ENCODE results near the gene MZF1.
A peak's percentile ranks its signal among the peaks of the same experiment; 100 is the strongest.

Gene MZF1

DNA sequence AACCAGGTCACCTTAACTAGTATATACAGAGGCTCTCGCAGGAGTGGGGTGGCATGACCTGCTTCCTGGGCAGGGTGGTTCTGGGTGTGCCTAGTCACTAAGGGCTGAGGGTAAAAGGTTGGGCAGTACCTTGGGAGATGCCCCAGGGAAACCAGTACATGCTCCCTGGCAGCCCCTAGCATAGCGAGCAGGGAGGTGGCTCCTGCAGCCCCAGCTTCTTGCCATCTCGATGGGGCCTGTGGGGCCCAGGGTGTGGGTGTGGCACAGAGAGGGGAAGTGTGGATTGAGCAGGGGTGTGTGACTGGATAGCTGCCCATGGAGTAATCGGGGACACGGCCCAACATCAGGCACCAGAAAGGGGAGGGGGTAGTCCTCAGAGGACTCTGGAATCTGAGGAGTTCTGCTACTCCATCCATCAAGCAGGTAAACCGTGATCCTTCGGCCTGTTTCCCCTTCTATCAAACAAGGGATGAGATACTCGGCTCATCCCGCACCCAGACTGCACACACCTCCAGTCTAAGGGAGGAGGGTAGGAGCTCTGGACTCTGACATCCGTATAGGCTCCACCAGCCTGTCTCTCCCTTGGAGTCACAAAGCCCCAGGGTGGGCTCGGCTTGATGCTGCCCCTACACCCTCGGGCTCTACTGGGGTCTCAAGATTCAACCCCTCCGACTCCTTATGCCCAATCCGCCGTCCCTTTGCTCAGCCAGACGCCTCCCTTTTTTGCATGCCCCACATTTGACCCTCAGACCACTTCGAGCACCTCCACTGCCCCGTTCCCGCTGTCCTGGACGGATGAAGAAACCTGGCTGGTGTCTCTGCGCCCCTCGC lies 54.7 kb downstream of the MZF1 start:
- no peak for DNase-seq
- TF ChIP-seq, protein P1, sequence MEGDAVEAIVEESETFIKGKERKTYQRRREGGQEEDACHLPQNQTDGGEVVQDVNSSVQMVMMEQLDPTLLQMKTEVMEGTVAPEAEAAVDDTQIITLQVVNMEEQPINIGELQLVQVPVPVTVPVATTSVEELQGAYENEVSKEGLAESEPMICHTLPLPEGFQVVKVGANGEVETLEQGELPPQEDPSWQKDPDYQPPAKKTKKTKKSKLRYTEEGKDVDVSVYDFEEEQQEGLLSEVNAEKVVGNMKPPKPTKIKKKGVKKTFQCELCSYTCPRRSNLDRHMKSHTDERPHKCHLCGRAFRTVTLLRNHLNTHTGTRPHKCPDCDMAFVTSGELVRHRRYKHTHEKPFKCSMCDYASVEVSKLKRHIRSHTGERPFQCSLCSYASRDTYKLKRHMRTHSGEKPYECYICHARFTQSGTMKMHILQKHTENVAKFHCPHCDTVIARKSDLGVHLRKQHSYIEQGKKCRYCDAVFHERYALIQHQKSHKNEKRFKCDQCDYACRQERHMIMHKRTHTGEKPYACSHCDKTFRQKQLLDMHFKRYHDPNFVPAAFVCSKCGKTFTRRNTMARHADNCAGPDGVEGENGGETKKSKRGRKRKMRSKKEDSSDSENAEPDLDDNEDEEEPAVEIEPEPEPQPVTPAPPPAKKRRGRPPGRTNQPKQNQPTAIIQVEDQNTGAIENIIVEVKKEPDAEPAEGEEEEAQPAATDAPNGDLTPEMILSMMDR (IDR thresholded peaks at IDR 0.05; ENCODE audit: low read depth, low read length, missing control alignments): no peak
- Histone ChIP-seq H3K36me3 (replicated peaks) (peaks cover 15% of the 10 kb centered on the region), H3K27me3 (replicated peaks) (no peaks in the 10 kb centered on the region), H3K4me3 (ENCODE audit: low read depth, low read length) (peak overlapping the region; percentile 88), H3K27ac (peak overlapping the region; percentile 89)
- in situ Hi-C loops (cut with HindIII; ENCODE audit: low pct_ligation_motif_present, low sequenced_read_pairs): no loop called here

DNA sequence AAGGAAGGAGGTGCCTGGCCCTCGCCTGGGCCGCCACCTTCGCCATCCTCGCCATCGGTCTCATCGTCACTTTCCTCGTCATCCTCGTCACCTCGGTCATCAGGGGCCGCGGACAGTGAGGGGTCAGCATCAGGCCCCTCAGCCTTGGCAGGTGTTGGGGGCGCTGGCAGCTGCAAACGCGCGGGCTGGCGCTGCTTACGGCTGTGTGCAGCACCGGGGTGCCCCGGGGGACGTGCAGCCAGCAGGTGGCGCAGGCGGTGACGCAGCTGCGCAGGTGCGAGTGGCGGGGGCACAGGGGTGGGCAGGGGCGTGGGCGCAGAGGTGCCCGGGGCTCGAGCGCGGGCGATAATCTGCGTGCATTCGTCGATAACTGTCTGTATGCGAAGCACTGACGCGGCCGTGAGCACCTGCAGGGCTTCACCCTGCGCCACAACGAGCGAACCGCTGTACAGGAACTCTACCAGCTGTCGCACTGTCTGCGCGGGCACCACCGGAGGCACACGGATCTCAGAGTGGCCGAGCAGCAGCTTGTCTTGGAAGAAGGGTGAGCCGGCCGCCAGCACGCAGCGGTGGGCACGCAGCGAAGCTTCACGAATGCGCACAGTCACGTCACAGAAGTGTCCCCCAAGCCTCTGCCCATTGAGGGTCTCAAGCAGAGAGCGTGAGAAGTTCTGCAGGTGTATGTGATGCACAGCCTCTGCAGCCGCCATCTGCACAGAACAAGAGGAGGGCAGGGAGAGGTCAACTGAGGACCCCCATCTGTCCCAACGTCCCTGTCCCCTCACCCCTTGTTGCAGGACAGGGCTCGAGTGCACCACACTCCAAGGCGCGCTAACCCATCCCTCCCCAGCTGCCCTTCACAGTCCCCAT lies 55.9 kb downstream of the MZF1 start:
- Histone ChIP-seq H3K27me3 (replicated peaks) (no peaks in the 10 kb centered on the region), H3K36me3 (replicated peaks) (peaks cover 15% of the 10 kb centered on the region), H3K4me3 (ENCODE audit: low read depth, low read length) (no peak overlapping the region), H3K27ac (no peak overlapping the region)
- no peak for DNase-seq
- TF ChIP-seq, protein P1 (IDR thresholded peaks at IDR 0.05; ENCODE audit: low read depth, low read length, missing control alignments): no peak
- in situ Hi-C loops (cut with HindIII; ENCODE audit: low pct_ligation_motif_present, low sequenced_read_pairs): no loop called here

DNA sequence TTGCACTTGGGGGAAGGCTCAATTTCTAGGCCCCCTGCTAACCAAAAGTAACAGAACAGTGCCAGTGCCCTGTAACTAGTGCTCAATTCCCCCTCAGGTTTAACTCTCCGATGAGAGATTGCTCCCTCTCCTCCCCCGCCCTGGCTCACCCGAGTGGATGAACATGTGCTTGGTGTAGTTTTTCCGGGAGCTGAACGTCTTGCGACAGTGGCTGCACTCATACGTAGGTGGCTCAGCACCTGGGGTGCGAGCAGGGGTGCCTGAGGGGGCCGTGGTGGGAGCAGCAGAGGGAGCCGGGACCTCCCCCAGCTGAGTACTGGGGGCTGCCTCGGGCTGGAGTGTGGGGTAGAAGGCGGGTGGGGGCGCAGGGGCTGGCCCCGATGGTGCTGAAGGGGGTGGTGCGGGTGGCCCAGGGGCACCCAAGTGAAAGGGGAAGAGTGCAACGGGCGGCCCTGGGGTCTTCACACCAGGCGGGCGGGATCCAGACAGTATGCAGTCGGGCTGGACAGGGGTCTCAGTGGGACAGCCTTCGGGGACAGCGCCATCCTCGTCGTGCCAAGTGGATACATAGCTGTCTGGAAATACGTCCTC lies 56.8 kb downstream of the MZF1 start:
- Histone ChIP-seq H3K36me3 (replicated peaks) (peaks cover 15% of the 10 kb centered on the region), H3K27ac (no peak overlapping the region), H3K27me3 (replicated peaks) (no peaks in the 10 kb centered on the region), H3K4me3 (ENCODE audit: low read depth, low read length) (no peak overlapping the region)
- TF ChIP-seq, protein P1 (IDR thresholded peaks at IDR 0.05; ENCODE audit: low read depth, low read length, missing control alignments): no peak
- no peak for DNase-seq
- in situ Hi-C loops (cut with HindIII; ENCODE audit: low pct_ligation_motif_present, low sequenced_read_pairs): no loop called here

DNA sequence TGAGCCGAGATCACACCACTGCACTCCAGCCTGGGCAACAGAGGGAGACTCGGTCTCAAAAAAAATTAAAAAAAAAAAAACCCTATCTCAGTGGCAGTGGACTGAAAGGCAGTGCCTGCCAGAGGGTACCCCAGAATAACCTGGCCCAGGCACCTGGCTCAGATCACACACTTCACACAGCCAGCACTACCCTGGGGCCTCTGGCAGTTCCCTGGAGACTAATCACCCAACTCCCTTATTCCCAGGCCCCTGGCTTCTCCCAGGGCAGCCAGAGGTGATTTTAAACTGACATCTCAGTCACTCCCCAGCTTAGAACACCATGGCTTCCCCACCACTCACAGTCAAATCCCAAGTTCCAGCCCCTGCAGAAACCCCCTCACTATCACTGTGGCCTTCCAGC lies 57.9 kb downstream of the MZF1 start:
- Histone ChIP-seq H3K36me3 (replicated peaks) (peaks cover 15% of the 10 kb centered on the region), H3K4me3 (ENCODE audit: low read depth, low read length) (no peak overlapping the region), H3K27ac (no peak overlapping the region), H3K27me3 (replicated peaks) (no peaks in the 10 kb centered on the region)
- TF ChIP-seq, protein P1 (IDR thresholded peaks at IDR 0.05; ENCODE audit: low read depth, low read length, missing control alignments): no peak
- DNase-seq: no peak
- in situ Hi-C loops (cut with HindIII; ENCODE audit: low pct_ligation_motif_present, low sequenced_read_pairs): no loop called here

DNA sequence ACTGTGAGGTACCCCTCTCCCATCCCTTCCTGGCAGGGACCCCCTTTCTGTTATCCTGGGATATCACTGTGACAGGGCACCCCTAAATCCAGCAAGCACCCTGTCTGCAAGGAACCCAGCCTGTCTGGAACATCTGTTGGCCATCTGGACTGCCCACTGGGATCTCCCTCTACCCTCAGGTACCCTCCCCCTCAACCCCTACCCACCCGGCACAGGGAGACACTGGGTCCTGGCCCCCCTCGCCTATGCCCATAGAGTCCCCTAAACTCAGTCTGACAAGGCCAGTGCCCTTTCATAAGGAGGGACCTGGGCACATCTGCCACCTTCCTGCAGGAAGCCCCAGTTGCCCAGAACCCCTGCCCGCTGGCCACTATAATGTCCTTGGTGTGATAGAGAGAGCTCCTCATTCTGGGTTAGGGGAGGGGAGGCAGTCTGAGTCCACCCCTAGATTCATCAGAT lies 58.5 kb downstream of the MZF1 start:
- no peaks in the 10 kb centered on the region for H3K27me3 ChIP-seq (replicated peaks)
- in situ Hi-C loops (cut with HindIII; ENCODE audit: low pct_ligation_motif_present, low sequenced_read_pairs): no loop called here
- DNase-seq: no peak
- H3K4me3 ChIP-seq (ENCODE audit: low read depth, low read length): peak overlapping the region; percentile 56
- no peak overlapping the region for H3K27ac ChIP-seq
- H3K36me3 ChIP-seq (replicated peaks): peaks cover 15% of the 10 kb centered on the region
- TF ChIP-seq, protein P1 (IDR thresholded peaks at IDR 0.05; ENCODE audit: low read depth, low read length, missing control alignments): no peak
